Neural cell (in vitro differentiated cells): ENCODE data around the gene GLI2. TPM values are rescaled to one million over a fixed set of nuclear protein-coding genes. Genes with fewer than 3 reads are reported as not detected.

ENCODE experiments used
- H2AFZ ChIP-seq: fragments of 200-600, 300-800 bp; sonication (generic), shearing (Covaris generic); 2 replicates; pipeline ENCODE4 v1.6.0; 2014; ENCODE audit warnings: low read depth, mild to moderate bottlenecking, antibody characterized with exemption, low read length, moderate library complexity
- H3F3A ChIP-seq: fragments of 200-600 bp; shearing (Covaris generic); 2 replicates; pipeline ENCODE4 v1.6.1; 2016; ENCODE audit warnings: mild to moderate bottlenecking, moderate library complexity, mixed read lengths, antibody characterized with exemption, low read length; ENCODE audit not compliant: insufficient read depth, poor library complexity, severe bottlenecking
- H3K27ac ChIP-seq: fragments of 200-600, 300-800 bp; sonication (generic), shearing (Covaris generic); 2 replicates; pipeline ENCODE4 v1.5.1; 2014; ENCODE audit warnings: mild to moderate bottlenecking, low read length, moderate library complexity
- H3K27me3 ChIP-seq: fragments of 300-800, 200-600 bp; sonication (generic), shearing (Covaris generic); 2 replicates; pipeline ENCODE4 v1.6.0; 2014; ENCODE audit warnings: mild to moderate bottlenecking, low read depth, low read length, moderate library complexity; ENCODE audit not compliant: insufficient read depth
- H3K36me3 ChIP-seq: fragments of 300-800, 200-600 bp; sonication (generic), shearing (Covaris generic); 2 replicates; pipeline ENCODE4 v1.5.1; 2014; ENCODE audit warnings: mild to moderate bottlenecking, antibody characterized with exemption, low read length, moderate library complexity; ENCODE audit not compliant: insufficient read depth
- H3K4me2 ChIP-seq: fragments of 300-800, 200-600 bp; sonication (generic), shearing (Covaris generic); 2 replicates; pipeline ENCODE4 v1.6.0; 2014; ENCODE audit warnings: mild to moderate bottlenecking, low read length
- H3K4me3 ChIP-seq: fragments of 300-800, 200-600 bp; sonication (generic), shearing (Covaris generic); 2 replicates; pipeline ENCODE4 v1.5.1; 2014; ENCODE audit warnings: mild to moderate bottlenecking, low read length, moderate library complexity
- H3K79me2 ChIP-seq: fragments of 200-600 bp; shearing (Covaris generic); replicated peaks from 2 replicates; pipeline ENCODE4 v1.6.0; 2014; ENCODE audit warnings: mild to moderate bottlenecking, low read length, moderate library complexity; ENCODE audit not compliant: insufficient read depth
- H3K9ac ChIP-seq: fragments of 300-800, 200-600 bp; sonication (generic), shearing (Covaris generic); 2 replicates; pipeline ENCODE4 v1.6.1; 2016; ENCODE audit warnings: mild to moderate bottlenecking, low read length, mixed read lengths
- H3K9me2 ChIP-seq: fragments of 200-600 bp; shearing (Covaris generic); 2 replicates; pipeline ENCODE4 v1.6.1; 2016; ENCODE audit warnings: mild to moderate bottlenecking, low read length, mixed read lengths; ENCODE audit not compliant: insufficient read depth
- H3K9me3 ChIP-seq: fragments of 200-600, 300-800 bp; sonication (generic), shearing (Covaris generic); 2 replicates; pipeline ENCODE4 v1.6.1; 2016; ENCODE audit warnings: mild to moderate bottlenecking, mixed run types, low read length, moderate library complexity, mixed read lengths
- H4K20me1 ChIP-seq: fragments of 200-600 bp; shearing (Covaris generic); 2 replicates; pipeline ENCODE4 v1.6.1; 2016; ENCODE audit warnings: mild to moderate bottlenecking, mixed run types; ENCODE audit not compliant: insufficient read depth
- CTCF ChIP-seq: fragments of 450-650 bp; IDR thresholded peaks from 2 replicates; pipeline ENCODE4 v1.5.1; 2014; ENCODE audit warnings: antibody characterized with exemption, mild to moderate bottlenecking, moderate library complexity; ENCODE audit not compliant: poor library complexity, severe bottlenecking
- EP300 ChIP-seq: fragments of 450-650 bp; conservative IDR thresholded peaks from 2 replicates; pipeline ENCODE4 v1.6.1; 2014; ENCODE audit warnings: antibody characterized with exemption, mild to moderate bottlenecking, moderate library complexity; ENCODE audit not compliant: poor library complexity, severe bottlenecking
- EZH2 ChIP-seq: fragments of 200-600, 300-800 bp; shearing (Covaris generic), sonication (generic); IDR thresholded peaks from 2 replicates; pipeline ENCODE4 v1.6.1; 2014; ENCODE audit warnings: antibody characterized with exemption, low read length, borderline replicate concordance, mild to moderate bottlenecking; ENCODE audit not compliant: insufficient read depth, poor library complexity, severe bottlenecking
- MXI1 ChIP-seq: fragments of 450-650 bp; conservative IDR thresholded peaks from 2 replicates; pipeline ENCODE4 v1.6.1; 2014; ENCODE audit warnings: antibody characterized with exemption, mild to moderate bottlenecking; ENCODE audit not compliant: poor library complexity, severe bottlenecking
- POLR2AphosphoS5 ChIP-seq: IDR thresholded peaks from 2 replicates; pipeline ENCODE4 v1.6.1; 2012
- RAD21 ChIP-seq: fragments of 450-650 bp; conservative IDR thresholded peaks from 2 replicates; pipeline ENCODE4 v1.6.1; 2014; ENCODE audit warnings: antibody characterized with exemption, mild to moderate bottlenecking, moderate library complexity
- REST ChIP-seq: IDR thresholded peaks from 2 replicates; pipeline ENCODE4 v1.6.1; 2012; ENCODE audit warnings: borderline replicate concordance
- SMC3 ChIP-seq: fragments of 450-650 bp; conservative IDR thresholded peaks from 2 replicates; pipeline ENCODE4 v1.6.1; 2014; ENCODE audit warnings: antibody characterized with exemption, mild to moderate bottlenecking, moderate library complexity; ENCODE audit not compliant: poor library complexity
- TAF1 ChIP-seq: IDR thresholded peaks from 2 replicates; pipeline ENCODE4 v1.6.1; 2012; ENCODE audit warnings: low read depth
- polyA plus RNA-seq: library from polyadenylated mRNA; depleted of rRNA; stranded (reverse); fragments of >200 nt; gene quantifications from 2 replicates; pipeline ENCODE4 v1.2.3, GENCODE V29; 2014

GLI2 gene
- polyA plus RNA-seq, 1 donor from 2014 or later: 0.14 TPM

GRCh38 chr2:120702801-120703200 is 32.9 kb upstream of the GLI2 start:
- Histone ChIP-seq H3K9me3 (no peaks in the 10 kb centered on the region), H3K27me3 (no peaks in the 10 kb centered on the region)

GRCh38 chr2:120703330-120703994 is 32.2 kb upstream of the GLI2 start:
- no peaks in the 10 kb centered on the region for H3K27me3 ChIP-seq
- no peaks in the 10 kb centered on the region for H4K20me1 ChIP-seq
- no peaks in the 10 kb centered on the region for H3F3A ChIP-seq
- H3K79me2 ChIP-seq: no peaks in the 10 kb centered on the region
- H3K27ac ChIP-seq: no peak overlapping the region
- no peaks in the 10 kb centered on the region for H3K36me3 ChIP-seq
- no peak overlapping the region for H3K4me2 ChIP-seq
- H3K9me3 ChIP-seq: no peaks in the 10 kb centered on the region
- H3K9ac ChIP-seq: no peak overlapping the region
- H3K4me3 ChIP-seq: no peak overlapping the region
- no peak overlapping the region for H2AFZ ChIP-seq
- no peaks in the 10 kb centered on the region for H3K9me2 ChIP-seq
- TF ChIP-seq EP300 (no peak), MXI1 (no peak), SMC3 (no peak), REST (no peak), RAD21 (no peak), TAF1 (no peak)

More at GRCh38 chr2:120702801-120703200, 32.9 kb upstream of the GLI2 start:
- Histone ChIP-seq H3K4me2 (no peak overlapping the region), H4K20me1 (no peaks in the 10 kb centered on the region), H3F3A (no peaks in the 10 kb centered on the region), H3K4me3 (no peak overlapping the region), H3K36me3 (no peaks in the 10 kb centered on the region), H3K9me2 (no peaks in the 10 kb centered on the region), H2AFZ (no peak overlapping the region), H3K79me2 (no peaks in the 10 kb centered on the region), H3K9ac (no peak overlapping the region), H3K27ac (no peak overlapping the region)
- TF ChIP-seq CTCF: no peak
- TF ChIP-seq EP300: no peak
- no peak for TF ChIP-seq MXI1
- TF ChIP-seq POLR2AphosphoS5: no peak
- no peak for TF ChIP-seq RAD21
- no peak for TF ChIP-seq REST
- TF ChIP-seq SMC3: no peak
- no peak for TF ChIP-seq EZH2
- no peak for TF ChIP-seq TAF1
